Epithelial cell of prostate (primary cell): ENCODE measurements around the gene MED1.
"Not testable (repeated sequence)": the region's sequence is repeated elsewhere in the genome, so short reads cannot be mapped to it uniquely, and the experiment has no call there.

Experiments used
- DNase-seq: peaks from one replicate; pipeline ENCODE4 v3.0.0-alpha.2; 2011; ENCODE audit warnings: low read depth, low spot score
- H3K27ac ChIP-seq: fragments of 450-650 bp; 2 replicates; pipeline ENCODE4 v1.5.1; 2017; ENCODE audit warnings: mild to moderate bottlenecking

MED1 gene

DNA sequence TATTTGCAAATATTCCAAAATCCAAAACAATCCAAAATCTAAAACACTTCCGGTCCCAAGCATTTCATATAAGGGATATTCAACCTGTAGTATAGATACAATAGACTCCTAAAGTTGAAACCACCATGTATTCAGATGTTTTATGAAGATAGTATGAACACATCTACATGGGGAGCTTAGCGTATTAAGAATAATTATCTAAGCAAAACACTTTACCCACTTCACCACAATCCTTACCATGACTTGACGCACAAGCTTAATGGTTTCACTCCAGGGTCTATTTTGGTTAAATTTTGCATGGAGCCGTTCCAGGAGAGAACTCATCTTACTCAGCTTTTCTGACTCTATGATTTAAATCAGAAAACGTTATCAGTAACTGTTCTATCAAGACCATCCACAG, 3.5 kb downstream of the MED1 start:
- no peak overlapping the region for H3K27ac ChIP-seq
- no peak for DNase-seq

DNA sequence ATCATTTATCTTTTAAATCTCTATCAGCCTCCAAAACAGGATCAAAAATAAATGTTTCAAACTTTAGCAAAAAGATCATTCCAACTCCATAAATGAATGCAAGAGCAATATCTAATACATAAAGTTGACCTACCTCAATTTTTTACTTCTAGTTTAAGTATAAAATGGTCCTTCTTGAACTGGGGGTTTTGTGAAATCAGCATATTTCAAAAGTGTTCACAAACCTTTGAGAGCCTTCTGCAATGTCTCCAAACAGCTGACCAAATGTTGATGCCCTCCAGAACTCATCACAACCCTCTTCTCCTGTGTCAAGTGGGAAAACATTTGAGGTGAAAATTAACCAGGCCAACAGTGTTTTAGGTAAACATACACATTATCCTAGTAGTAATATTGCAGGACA, 7.7 kb downstream of the MED1 start:
- H3K27ac ChIP-seq, result no peak overlapping the region
- DNase-seq, result no peak

DNA sequence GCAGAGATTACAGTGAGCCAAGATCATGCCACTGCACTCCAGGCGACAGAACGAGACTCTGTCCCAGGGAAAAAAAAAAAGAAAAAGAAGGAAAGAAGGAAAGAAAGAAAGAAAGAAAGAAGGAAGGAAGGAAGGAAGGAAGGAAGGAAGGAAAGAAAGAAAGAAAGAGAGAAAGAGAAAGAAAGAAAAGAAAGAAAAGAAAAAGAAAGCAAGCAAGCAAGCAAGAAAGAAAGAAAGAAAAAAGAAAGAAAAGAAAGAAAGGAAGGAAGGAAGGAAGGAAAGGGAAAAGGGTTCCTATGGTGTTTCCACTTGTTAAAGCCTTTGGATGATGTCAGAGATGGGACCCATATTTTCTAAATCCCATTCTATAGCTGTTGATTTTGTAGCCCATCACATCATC, 11.2 kb downstream of the MED1 start:
- not testable (repeated sequence) for H3K27ac ChIP-seq, DNase-seq

DNA sequence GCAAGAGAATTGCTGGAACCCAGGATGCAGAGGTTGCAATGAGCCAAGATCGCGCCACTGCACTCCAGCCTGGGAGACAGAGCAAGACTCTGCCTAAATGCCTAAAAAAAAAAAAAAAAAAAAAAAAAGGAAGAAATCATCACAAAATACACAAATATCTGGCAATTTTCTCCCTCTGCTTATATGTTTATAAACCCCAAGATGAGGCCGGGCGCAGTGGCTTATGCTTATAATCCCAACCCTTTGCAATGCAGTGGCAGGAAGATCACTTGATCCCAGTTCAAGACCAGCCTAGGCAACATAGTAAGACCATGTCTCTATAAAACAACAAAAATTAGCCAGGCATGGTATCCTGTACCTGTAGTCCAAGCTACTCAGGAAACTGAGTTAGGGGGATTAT, 21.5 kb downstream of the MED1 start:
- H3K27ac ChIP-seq, result no peak overlapping the region
- DNase-seq, result no peak

DNA sequence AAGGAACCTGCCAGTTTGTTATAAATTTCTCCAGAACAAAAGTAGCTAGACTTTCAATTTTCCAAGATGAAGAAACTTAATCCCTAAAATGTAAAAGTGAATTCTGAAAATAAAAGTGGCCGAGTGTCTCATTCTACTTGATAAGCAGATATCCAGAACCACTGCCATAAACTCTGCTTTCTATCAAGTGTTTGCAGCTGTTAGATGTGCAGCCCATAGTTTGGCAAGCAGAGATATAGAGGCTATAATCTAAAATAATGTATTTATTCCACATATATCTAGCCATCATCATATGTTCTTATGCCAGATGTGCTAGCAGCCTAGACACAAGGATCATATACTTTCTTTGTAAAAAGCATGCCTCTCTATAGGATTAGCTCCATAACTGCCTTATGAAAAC, 34.9 kb downstream of the MED1 start:
- DNase-seq, result no peak
- no peak overlapping the region for H3K27ac ChIP-seq

DNA sequence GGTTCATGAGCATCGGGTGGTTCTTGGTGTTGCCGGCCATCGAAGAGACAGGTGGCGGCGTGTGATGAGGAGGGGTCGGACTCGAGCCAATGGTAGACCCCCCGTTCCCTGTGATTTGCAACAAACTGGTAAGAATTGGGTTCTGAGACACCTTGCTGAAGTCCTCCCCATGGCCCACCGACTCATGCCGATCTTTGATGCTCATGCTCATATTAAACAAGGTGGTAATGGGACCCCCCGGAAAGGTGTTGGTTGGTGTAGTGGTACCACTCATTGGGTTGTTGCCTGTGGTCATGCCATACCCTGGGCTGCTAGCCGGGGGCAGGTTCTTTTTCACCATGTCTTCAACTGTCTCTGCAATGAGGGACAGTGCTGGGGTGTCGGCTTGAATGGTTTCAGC, 40.8 kb downstream of the MED1 start:
- no peak overlapping the region for H3K27ac ChIP-seq
- DNase-seq, result no peak

DNA sequence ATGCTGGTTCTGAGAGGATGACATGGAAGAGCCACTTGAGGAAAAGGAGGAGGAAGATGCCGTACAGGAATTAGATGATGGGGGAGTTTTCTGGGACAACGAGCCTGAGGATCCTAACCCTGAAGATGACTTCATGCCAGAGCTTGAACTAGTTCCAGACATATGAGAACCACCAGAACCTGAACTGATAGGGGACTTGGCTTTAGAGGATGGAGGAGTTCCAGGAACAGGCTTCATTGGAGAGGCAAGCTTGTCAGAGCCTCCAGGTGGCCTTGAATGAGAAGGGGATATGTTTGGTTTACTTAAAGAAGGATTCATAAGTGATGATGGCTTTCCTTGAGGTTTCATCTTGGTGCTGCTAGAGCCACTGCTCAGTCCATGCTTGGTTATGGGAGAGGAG, 42.7 kb downstream of the MED1 start:
- no peak for DNase-seq
- no peak overlapping the region for H3K27ac ChIP-seq

DNA sequence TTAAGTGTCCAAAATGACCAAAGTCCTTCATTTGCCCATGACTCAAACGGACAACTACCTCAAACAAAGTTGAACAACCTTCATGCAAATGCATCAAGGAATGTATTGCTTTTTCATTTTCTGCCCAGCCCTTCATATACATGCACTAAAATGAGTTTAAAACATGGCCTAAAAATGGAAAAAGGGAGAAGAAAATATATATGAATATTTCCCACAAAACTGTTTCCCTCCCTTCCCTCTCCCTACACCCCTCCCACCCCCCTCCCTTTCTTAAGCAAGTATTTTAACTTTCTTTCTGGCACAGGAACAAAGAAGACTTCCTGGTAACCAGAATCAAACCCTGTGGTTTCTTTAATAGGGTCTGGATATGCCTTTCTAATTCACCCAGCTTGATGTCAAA, 44.1 kb downstream of the MED1 start:
- no peak for DNase-seq
- no peak overlapping the region for H3K27ac ChIP-seq

DNA sequence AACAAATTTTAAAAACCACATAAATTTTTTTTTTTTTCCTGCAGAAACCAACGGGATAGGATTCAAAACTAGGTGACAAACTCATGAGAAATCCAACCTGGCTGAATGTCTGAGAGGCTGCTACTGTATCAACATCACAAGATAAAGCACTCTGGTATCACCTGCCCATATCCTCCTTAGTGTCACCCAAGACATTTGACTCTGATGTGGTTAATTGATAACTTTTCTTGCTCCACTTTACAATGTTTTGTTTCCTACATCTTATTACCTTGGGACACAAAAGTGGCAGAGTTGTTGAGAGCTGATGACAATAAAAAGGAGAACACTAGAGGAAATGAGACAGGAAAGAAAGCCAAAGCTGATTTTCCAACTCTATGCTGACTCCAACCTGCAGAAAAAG, 45.6 kb downstream of the MED1 start:
- H3K27ac ChIP-seq, result peak overlapping the region; percentile 81
- no peak for DNase-seq

DNA sequence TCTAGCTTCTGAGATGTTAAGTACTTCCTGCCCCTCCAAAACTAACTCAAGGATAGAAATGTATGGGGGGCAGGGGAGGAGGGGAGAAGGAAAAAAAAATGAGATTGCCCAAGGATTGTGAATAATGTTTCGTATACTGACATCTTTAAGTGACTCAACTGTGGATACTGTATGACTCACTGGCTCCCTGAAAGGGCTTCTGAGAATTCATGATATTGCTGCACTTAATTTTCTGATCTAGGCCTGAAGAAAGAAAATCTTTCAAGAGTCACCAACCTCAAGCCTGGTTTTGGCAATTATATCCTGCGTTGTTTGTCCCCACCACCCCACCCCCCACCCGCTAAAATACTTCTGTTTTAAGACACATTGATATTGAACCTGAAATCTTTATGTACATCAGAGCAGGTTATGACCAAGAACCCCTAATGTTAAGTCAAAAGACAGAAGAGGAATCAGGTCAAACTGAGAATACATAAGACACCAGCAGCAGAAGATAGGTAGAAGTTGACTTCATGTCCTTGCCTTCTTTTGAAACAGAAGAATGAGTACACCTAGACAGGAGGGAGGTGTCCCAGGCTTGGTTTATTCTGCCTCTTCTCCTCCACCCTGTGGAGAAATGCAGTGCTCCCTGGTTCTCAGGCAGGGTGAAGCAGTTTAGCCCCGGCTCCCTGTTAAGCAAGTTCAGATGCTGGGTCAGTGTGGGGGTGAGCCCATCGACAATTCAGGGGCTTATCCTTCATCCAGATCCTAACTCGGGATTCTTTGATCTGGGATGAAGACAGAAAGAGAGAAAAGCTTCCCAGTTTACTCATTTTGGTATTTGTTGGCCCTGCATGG, 46.3 kb downstream of the MED1 start:
- peak; percentile 46 for DNase-seq
- H3K27ac ChIP-seq, result peak overlapping the region; percentile 81

DNA sequence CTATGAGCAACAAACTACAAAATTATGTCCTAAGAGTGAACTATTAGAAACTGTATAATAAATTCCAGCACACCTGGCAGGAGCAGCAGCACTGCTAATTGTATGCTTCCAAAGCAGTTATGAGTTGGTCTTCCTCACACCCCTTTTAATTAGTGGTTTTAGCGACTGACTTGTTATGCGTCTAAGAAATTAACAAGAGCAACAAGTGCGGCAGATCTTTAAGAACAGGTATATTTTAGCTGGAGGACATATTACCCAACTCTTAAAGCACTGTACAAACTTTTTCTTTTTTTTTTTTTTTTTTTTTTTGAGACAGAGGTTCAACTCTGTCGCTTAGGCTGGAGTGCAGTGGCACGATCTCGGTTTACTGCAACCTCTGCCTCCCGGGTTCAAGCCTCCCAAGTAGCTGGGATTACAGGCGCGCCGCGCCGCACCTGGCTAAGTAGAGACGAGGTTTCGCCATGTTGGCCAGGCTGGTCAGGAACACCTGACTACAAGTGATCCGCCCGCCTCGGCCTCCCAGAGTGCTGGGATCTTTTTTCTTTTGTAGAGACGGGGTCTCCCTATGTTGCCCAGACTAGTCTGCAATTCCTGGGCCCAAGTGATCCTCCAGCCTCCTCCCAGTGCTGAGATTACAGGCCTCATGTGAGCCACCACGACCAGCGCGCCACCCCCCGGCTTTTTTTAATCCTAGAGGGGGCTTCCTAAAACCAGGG, 48.0 kb downstream of the MED1 start:
- H3K27ac ChIP-seq, result no peak overlapping the region
- DNase-seq, result no peak

DNA sequence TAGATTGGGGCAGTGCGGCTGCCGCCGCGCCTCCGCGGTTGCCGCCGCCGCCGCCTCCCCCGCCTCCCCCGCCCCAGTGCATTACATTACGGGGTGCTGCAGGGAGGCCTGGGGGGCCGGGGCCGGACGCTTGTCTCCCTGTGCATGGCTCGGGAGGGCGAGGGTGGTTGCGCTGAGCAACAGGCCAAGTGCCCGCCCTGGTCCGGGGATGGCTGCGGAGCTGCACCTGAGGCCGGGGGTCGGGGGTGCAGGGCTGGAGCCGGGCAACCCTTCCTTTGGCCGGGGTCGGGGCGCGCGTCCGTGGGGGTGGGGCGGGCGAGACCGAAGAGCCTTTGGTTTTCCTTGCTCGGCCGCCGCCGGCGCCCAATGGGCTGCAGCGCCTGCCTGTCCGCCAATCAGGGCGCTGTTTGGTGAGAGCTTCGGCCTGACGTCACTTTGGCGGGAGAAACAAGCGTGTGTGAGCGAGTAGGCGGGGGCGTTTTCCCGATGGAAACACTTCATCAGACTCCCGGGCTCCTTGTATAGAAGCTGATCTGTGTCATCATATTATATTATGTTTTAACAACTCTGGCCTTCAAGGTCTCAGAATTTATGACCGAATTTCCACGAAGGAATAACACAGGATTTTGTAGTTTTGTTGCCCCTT, 48.7 kb downstream of the MED1 start:
- H3K27ac ChIP-seq, result peak overlapping the region; percentile 50
- peak; percentile 78 for DNase-seq

DNA sequence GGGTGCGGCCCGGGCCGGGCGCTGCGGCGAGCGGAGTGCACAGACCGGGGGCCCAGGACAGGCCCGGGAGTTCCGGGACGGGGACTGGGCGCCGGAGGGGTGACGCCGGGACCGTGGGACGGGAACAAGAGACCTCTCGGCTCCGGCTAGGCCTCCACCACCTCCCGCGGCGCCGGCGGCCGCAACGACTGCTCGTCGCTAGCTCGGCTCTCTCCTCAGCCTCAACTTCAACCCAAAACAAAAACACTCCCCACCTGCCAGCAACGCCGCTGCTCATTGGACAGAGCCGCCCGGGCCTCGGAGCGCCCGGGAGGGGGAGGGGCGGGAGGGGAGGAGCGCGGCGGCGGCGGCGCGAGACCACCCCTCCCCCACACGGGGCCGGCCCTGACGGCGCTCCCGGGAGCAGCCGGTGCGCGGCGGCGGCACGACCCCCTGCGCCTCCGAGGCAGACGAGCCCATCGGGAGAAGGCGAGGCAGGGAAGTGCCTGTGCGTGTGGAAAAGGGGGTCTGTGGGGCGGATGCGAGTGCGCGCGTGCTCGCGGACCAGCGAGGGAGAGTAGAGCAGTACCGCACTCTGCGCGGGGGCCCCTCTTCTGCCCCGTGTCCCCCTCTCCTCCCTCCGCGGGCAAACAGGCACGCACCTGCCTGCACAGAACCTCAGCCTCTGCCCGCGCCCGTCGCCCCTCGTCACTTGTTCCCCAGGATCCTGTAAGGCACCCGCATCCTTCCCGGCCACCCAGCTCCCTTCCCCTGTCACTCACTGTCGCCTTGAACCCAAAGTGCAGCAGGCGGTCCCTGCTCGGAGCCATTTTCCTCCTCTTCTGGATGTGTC, 49.4 kb downstream of the MED1 start, which contains the start of gene FBXL20:
Gene FBXL20 (minus strand): TSS at position 215 of the 832 bp plus-strand sequence. CDS start 224 bp downstream, outside the sequence.
- peak within 1 kb of the TSS; percentile 50 for H3K27ac ChIP-seq
- peak; percentile 26 for DNase-seq

DNA sequence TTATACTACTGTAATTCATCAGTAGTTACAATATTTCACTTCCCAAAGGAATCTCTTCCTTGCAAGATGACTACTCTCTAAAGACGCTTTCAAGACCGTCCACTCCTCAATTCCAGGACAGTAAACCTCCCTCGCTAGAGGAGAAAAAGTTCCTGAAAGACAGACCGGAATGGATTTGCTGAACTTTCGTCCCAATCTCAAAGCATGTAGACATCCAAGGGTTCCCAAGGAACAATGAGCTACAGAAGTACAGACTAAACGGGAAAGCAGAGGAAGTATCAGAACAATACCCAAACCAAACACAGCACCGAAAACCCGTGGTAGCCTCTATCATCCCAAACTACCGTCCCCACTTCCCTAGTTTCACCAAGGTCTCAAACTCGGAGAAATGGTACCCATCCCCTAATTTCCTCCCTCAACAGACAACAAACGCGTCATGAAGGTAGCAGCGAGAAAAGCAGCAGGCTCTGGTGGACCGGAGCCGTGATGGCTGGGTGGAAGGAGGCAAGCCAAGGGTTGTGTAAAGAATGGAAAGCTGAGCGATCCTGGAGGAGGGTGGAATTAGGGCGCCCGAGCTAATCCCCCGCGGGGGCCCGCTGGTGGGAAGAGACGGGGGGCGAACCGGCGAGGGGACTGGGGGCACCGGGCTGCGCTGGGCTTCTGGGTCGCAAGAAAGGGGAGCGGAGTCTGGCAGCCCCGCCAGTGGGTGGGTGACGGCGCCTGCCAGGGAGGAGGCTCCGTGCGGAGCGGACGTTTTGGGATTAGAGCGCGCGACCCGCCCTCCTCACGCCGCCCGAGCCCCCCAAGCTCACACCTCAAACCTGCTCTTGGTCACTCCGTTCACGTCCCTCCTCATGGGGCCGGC, 50.3 kb downstream of the MED1 start:
- DNase-seq, result no peak
- peak overlapping the region; percentile 50 for H3K27ac ChIP-seq

DNA sequence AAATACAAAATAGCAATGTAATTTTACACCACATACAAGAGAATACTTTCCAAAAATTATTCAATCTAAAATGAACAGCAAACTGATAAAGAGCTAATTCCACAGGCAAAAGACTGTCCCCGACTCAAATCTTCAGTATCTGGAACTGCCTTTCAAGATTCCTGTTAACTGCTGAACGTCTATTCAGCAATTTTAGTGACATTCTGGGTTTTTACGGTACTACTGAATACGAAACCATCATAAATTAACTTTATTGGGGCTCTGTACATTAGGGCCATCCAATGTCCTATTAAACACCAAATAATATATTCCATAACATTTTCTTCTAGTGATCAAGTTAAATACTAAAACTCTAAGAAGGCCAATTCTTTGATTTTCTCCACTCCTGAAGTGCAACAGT, 51.3 kb downstream of the MED1 start:
- no peak overlapping the region for H3K27ac ChIP-seq

DNA sequence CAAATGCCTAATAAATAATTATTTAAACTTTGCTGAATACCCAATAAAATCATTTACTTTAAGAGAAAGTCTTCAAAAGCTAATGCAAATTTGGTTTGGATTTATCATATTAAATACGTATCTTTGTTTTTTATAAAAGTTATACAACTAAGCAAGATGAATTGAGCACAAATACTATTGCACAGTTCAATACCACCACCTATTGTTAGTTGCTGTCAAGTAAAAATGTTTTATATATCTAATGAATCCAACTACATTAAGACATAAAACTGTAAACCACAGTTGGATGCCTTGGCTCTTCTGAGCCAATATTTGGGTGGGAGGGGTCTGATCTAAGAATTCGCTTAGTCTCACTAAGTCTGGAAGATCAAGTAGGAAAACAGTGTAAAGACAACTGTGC, 57.3 kb downstream of the MED1 start:
- no peak for DNase-seq
- no peak overlapping the region for H3K27ac ChIP-seq

More for the DNA sequence above, 51.3 kb downstream of the MED1 start:
- DNase-seq, result no peak

DNA sequence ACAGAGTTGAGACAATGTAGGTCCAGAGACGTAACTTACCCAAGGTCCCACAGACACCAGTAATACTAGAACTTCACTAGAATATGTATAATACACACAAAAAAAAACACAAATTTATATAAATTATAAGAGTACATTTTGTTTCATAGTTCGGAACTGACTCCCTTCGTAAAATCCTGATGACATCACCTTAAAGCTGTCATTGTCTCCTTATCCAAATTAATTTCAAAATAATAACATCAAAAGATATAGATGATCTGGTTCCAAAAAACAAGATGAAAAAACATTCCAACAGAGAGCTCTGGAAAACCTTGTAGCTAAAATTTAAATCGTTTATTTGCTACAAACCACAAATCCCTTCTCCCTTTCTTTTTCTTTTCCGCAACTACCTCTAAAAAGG, 59.6 kb downstream of the MED1 start:
- DNase-seq, result no peak
- no peak overlapping the region for H3K27ac ChIP-seq

DNA sequence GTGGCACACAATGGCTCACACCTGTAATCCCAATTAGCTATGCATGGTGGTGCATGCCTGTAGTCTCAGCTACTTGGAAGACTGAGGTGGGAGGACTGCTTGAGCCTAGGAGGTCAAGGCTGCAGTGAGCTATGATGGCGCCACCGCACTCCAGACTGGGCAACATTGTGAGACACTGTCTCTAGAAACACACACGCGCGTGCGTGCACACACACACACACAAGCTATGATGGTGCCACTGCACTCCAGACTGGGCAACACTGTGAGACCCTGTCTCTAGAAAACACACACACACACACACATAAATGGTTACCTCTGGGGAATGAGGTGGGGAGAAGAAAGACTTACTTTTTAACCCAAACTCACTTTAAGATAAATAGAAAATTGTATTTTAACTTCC, 66.0 kb downstream of the MED1 start:
- H3K27ac ChIP-seq, result no peak overlapping the region
- no peak for DNase-seq

DNA sequence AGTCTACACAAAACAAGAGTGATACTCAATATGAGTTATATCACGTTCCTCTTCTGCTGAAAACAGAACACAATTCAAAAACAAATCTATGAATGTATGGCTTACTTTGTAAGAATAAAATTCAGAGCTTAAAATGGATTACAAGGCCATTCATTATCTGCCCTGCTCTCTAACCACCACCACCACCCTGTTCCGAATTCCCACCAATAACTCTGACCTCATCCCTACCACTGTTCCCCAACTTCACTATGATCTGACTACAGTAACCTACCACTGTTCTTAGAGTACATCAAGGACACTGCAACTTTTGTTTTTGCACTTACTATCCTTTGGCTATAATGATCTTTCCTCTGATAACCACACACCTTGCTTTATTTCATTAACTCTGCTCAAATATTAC, 70.9 kb downstream of the MED1 start:
- no peak for DNase-seq
- H3K27ac ChIP-seq, result no peak overlapping the region
